Mesenteric fat pad (tissue), 1 donor: ENCODE results near the gene KRTAP13-4. TPM values are rescaled to one million over a fixed set of nuclear protein-coding genes. Genes with fewer than 3 reads are reported as not detected.

Experiments used
- total RNA-seq: library from RNA; stranded (reverse); fragmentation: NEBNext Ultra II Directional; extraction: Animal tissue kit (Norgen Biotek cat#: 25700); gene quantifications from one replicate; pipeline ENCODE4 v1.2.1, GENCODE V29; 2021
- donor health status: DM: yes; HTN: yes; CAD: no.

KRTAP13-4 gene
- total RNA-seq, 1 donor from 2014 or later, result not detected

Other genes starting within 250 kb of the KRTAP13-4 start
- not detected for gene CLDN8, start 214.1 kb upstream of the KRTAP13-4 start, total RNA-seq
- not detected for gene KRTAP24-1, start 147.3 kb upstream of the KRTAP13-4 start, total RNA-seq
- gene KRTAP25-1, start 140.7 kb upstream of the KRTAP13-4 start, total RNA-seq, result not detected
- not detected for gene KRTAP26-1, start 109.9 kb upstream of the KRTAP13-4 start, total RNA-seq
- not detected for gene KRTAP27-1, start 92.5 kb upstream of the KRTAP13-4 start, total RNA-seq
- gene KRTAP23-1, start 81.6 kb upstream of the KRTAP13-4 start, total RNA-seq, result not detected
- not detected for gene KRTAP13-2, start 57.9 kb upstream of the KRTAP13-4 start, total RNA-seq
- not detected for gene KRTAP13-1, start 34.2 kb upstream of the KRTAP13-4 start, total RNA-seq
- not detected for gene KRTAP13-3, start 4.3 kb upstream of the KRTAP13-4 start, total RNA-seq
- not detected for gene KRTAP15-1, start 10.1 kb downstream of the KRTAP13-4 start, total RNA-seq
- not detected for gene KRTAP19-1, start 50.1 kb downstream of the KRTAP13-4 start, total RNA-seq
- gene KRTAP19-2, start 57.2 kb downstream of the KRTAP13-4 start, total RNA-seq, result not detected
- gene KRTAP19-3, start 61.8 kb downstream of the KRTAP13-4 start, total RNA-seq, result not detected
- gene KRTAP19-4, start 66.9 kb downstream of the KRTAP13-4 start, total RNA-seq, result not detected
- not detected for gene KRTAP19-5, start 71.9 kb downstream of the KRTAP13-4 start, total RNA-seq
- gene KRTAP19-6, start 111.6 kb downstream of the KRTAP13-4 start, total RNA-seq, result not detected
- not detected for gene KRTAP19-7, start 131.1 kb downstream of the KRTAP13-4 start, total RNA-seq
- not detected for gene KRTAP22-2, start 160.2 kb downstream of the KRTAP13-4 start, total RNA-seq
- gene KRTAP6-3, start 162.2 kb downstream of the KRTAP13-4 start, total RNA-seq, result not detected
- gene KRTAP6-2, start 168.7 kb downstream of the KRTAP13-4 start, total RNA-seq, result not detected
- not detected for gene KRTAP22-1, start 170.9 kb downstream of the KRTAP13-4 start, total RNA-seq
- not detected for gene KRTAP6-1, start 183.7 kb downstream of the KRTAP13-4 start, total RNA-seq
- not detected for gene KRTAP20-1, start 186.2 kb downstream of the KRTAP13-4 start, total RNA-seq
- not detected for gene KRTAP20-4, start 190.4 kb downstream of the KRTAP13-4 start, total RNA-seq
- gene KRTAP20-2, start 205.0 kb downstream of the KRTAP13-4 start, total RNA-seq, result not detected
- not detected for gene KRTAP20-3, start 212.6 kb downstream of the KRTAP13-4 start, total RNA-seq